ENCODE data around the gene MARCHF4. TPM values are rescaled to one million over a fixed set of nuclear protein-coding genes. Genes with fewer than 3 reads are reported as not detected.

Gene MARCHF4
- total and polyA plus RNA-seq, 2 donors (not counting 3 experiments of a cell fraction or from before 2014, with no cell fraction given): 11.7 to 21.5 TPM

DNA sequence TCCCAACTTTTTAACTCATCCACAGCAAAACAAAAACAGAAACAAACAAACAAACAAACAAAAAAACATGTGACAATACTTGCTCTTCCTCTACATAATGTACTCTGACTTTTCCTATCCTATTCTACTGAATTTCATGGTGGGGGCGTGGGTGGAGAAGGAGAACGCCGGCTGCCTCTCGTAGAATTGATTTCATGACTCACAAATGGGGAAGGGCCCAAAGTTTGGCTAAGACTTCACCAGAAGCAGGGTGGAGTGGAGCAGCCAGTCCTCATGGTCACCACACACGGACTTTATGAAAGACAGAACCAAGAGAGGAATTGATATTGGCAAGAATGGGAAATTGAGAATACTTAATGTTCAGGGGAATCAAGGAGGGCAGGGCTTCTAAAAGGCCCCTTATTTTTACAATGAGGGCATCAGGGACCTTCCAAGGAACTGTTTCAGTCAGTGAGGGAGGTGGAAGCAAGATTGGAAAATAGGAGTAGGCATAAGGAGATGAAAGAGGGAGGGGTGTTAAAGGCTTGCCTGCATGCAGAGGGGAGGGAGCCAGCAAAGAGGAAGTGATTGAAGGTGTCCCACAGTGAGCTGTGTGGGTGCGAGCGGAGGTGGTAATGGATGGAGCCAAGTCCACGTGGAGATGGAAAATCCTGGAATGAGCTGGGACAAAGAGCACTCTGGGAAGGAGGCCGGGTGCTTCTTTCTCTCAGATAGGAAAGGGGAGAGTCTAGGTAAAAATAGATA lies 27.9 kb downstream of the MARCHF4 start:
- intact Hi-C loops (cut with micrococcal nuclease) (no loop called here), dilution Hi-C loops (cut with MboI; ENCODE audit: extremely low pct_ligation_motif_present, low sequenced_read_pairs) (no loop called here)
- TF ChIP-seq FOS (IDR thresholded peaks at IDR 0.05; ENCODE audit: borderline replicate concordance, insufficient read depth, low read length) (no peak), GATA2 (IDR thresholded peaks at IDR 0.05; ENCODE audit: insufficient read depth, insufficient read length, low read depth, low read length) (no peak), POLR2A (IDR thresholded peaks at IDR 0.05; ENCODE audit: low read depth, low read length) (no peak), MYC (IDR thresholded peaks at IDR 0.05; ENCODE audit: low read depth, low read length) (no peak), EZH2 (IDR thresholded peaks at IDR 0.05; ENCODE audit: borderline replicate concordance, low read depth, low read length, severe bottlenecking) (no peak), POLR2AphosphoS5 (IDR thresholded peaks at IDR 0.05; ENCODE audit: insufficient read depth, low read depth, low read length) (no peak), JUN (IDR thresholded peaks at IDR 0.05; ENCODE audit: borderline replicate concordance, insufficient read depth, insufficient read length, low read depth) (no peak)
- TF ChIP-seq, protein P1, sequence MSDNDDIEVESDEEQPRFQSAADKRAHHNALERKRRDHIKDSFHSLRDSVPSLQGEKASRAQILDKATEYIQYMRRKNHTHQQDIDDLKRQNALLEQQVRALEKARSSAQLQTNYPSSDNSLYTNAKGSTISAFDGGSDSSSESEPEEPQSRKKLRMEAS (IDR thresholded peaks at IDR 0.05; ENCODE audit: insufficient read depth, insufficient read length): no peak
- TF ChIP-seq, protein P2, sequence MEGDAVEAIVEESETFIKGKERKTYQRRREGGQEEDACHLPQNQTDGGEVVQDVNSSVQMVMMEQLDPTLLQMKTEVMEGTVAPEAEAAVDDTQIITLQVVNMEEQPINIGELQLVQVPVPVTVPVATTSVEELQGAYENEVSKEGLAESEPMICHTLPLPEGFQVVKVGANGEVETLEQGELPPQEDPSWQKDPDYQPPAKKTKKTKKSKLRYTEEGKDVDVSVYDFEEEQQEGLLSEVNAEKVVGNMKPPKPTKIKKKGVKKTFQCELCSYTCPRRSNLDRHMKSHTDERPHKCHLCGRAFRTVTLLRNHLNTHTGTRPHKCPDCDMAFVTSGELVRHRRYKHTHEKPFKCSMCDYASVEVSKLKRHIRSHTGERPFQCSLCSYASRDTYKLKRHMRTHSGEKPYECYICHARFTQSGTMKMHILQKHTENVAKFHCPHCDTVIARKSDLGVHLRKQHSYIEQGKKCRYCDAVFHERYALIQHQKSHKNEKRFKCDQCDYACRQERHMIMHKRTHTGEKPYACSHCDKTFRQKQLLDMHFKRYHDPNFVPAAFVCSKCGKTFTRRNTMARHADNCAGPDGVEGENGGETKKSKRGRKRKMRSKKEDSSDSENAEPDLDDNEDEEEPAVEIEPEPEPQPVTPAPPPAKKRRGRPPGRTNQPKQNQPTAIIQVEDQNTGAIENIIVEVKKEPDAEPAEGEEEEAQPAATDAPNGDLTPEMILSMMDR (IDR thresholded peaks at IDR 0.05; ENCODE audit: extremely low read depth in 1 of 2, insufficient read depth in 1 of 2, low read depth in 1 of 2, low read length in 2 of 2): no peak
- no TSS peak for BruUV-seq (replicated peaks)
- Histone ChIP-seq H3K9ac (replicated peaks; ENCODE audit: extremely low read depth, insufficient read depth, low read length) (no peak overlapping the region), H3K4me1 (ENCODE audit: control insufficient read depth, extremely low read depth, insufficient read depth, low read length) (peaks cover 21% of the 10 kb centered on the region), H3K4me3 (replicated peaks in 1 of 3; ENCODE audit: insufficient read depth in 1 of 3, low read depth in 1 of 3, low read length in 3 of 3) (no peak overlapping the region), H3K79me2 (ENCODE audit: control insufficient read depth, insufficient read depth, low read length) (peaks cover 2% of the 10 kb centered on the region), H3K9me3 (replicated peaks; ENCODE audit: control insufficient read depth, insufficient read depth, low read length) (no peaks in the 10 kb centered on the region), H2AFZ (ENCODE audit: low read depth, low read length) (no peak overlapping the region), H3K27ac (ENCODE audit: insufficient read depth, low read depth, low read length) (no peak overlapping the region), H3K9me1 (replicated peaks; ENCODE audit: control insufficient read depth, extremely low read depth, insufficient read depth, low read length) (no peaks in the 10 kb centered on the region), H3K36me3 (ENCODE audit: control insufficient read depth in 2 of 2, extremely low read depth in 1 of 2, insufficient read depth in 2 of 2, low read length in 2 of 2) (no peaks in the 10 kb centered on the region), H3K4me2 (ENCODE audit: insufficient read depth, low read length) (no peak overlapping the region), H4K20me1 (replicated peaks; ENCODE audit: control insufficient read depth, extremely low read depth, insufficient read depth, low read length) (no peaks in the 10 kb centered on the region), H3K27me3 (ENCODE audit: control insufficient read depth in 2 of 2, insufficient read depth in 2 of 2, low read length in 2 of 2) (no peaks in the 10 kb centered on the region)
- CTCF ChIA-PET: interaction anchor here (1.1 kb wide), 1 partner anchor 58 kb away, joined by 3 read pairs; no protein-coding TSS in a partner anchor
- FAIRE-seq (no peak), DNase-seq (ENCODE audit: low read depth, low spot score) (no peak)
- POLR2A ChIA-PET: no interaction called here

Measured in endothelial cell of umbilical vein (primary cell).